K562 (cell line): ENCODE results near the gene IP6K2. TPM values are rescaled to one million over a fixed set of nuclear protein-coding genes. Genes with fewer than 3 reads are reported as not detected.

Source experiments
- ATAC-seq: fragments of 200-7000 bp; cut with Tn5 transposase; 3 replicates; pipeline ENCODE4 v1.9.1; 2020; ENCODE audit warnings: moderate library complexity
- BruUV-seq: library from RNA; stranded (reverse); fragments of 400-500 nt; replicated peaks from 2 replicates; lab custom pipeline; 2021; lab: Mats Ljungman, UMichigan
- CTCF ChIA-PET: fragments of 300-600 bp; formaldehyde crosslinking; extraction: SDS; loops from one replicate; lab custom pipeline; 2021; ENCODE audit warnings: low intra/inter-chr PET ratio; lab: Yijun Ruan, JAX
- POLR2A ChIA-PET: fragments of 300-600, 350-650 bp; sonication (Branson Sonifier 250); formaldehyde crosslinking; extraction: SDS; loops from one replicate; lab custom pipeline; 2021; ENCODE audit warnings: antibody characterized with exemption, inconsistent platforms; lab: Yijun Ruan, JAX
- DNase-seq, 4 experiments: peaks; one replicate each; pipeline versions ENCODE4 v3.0.0 to v3.0.0-alpha.2; 2011 to 2018; ENCODE audit warnings: low spot score in 3 of 4, mixed read lengths in 3 of 4; ENCODE audit errors: extremely low read depth in 1 of 4
- FAIRE-seq: peaks from 2 replicates; lab custom pipeline; 2011; peaks lifted over from hg19 to GRCh38; lab: Jason Lieb, UNC
- H2AFZ ChIP-seq: 2 replicates; pipeline ENCODE4 v1.6.0; 2011; ENCODE audit warnings: low read depth, low read length, control low read depth, inconsistent platforms
- H3K27ac ChIP-seq: fragments of 200-600 bp; 3 replicates; pipeline ENCODE4 v1.8.0; 2011; ENCODE audit warnings: low read depth, mild to moderate bottlenecking, control low read depth, inconsistent platforms, low read length, moderate library complexity, mixed read lengths; ENCODE audit errors: extremely low read depth
- H3K27me3 ChIP-seq, 2 experiments: fragments of 300-600 bp in 1 of 2; 2 replicates in 1 of 2; 3 replicates in 1 of 2; pipeline versions ENCODE4 v1.6.0 to v1.8.0; 2011; ENCODE audit warnings: inconsistent platforms in 2 of 2, low read length in 2 of 2, mild to moderate bottlenecking in 1 of 2, mixed read lengths in 1 of 2, moderate library complexity in 1 of 2; ENCODE audit not compliant: control insufficient read depth in 2 of 2, insufficient read depth in 2 of 2
- H3K36me3 ChIP-seq: fragments of 300-600 bp; 3 replicates; pipeline ENCODE4 v1.8.0; 2011; ENCODE audit warnings: mild to moderate bottlenecking, low read length, inconsistent platforms; ENCODE audit not compliant: control insufficient read depth, insufficient read depth
- H3K4me1 ChIP-seq, 2 experiments: fragments of 200-600 bp in 1 of 2; replicated peaks in 1 of 2; 2 replicates in 1 of 2; 3 replicates in 1 of 2; pipeline versions ENCODE4 v1.5.1 to v1.8.0; 2011; ENCODE audit warnings: inconsistent platforms in 2 of 2, low read length in 2 of 2, mild to moderate bottlenecking in 1 of 2, mixed read lengths in 1 of 2, moderate library complexity in 1 of 2; ENCODE audit not compliant: control insufficient read depth in 2 of 2, insufficient read depth in 2 of 2
- H3K4me2 ChIP-seq: 2 replicates; pipeline ENCODE4 v1.6.1; 2011; ENCODE audit warnings: low read length, control low read depth, inconsistent platforms, mixed read lengths; ENCODE audit not compliant: insufficient read depth
- H3K4me3 ChIP-seq: fragments of 200-600 bp; sonication (generic), shearing (Covaris generic); 2 replicates; pipeline ENCODE4 v1.5.1; 2016; ENCODE audit warnings: control low read depth, inconsistent platforms
- H3K79me2 ChIP-seq: fragments of 200-600 bp; 3 replicates; pipeline ENCODE4 v1.8.0; 2011; ENCODE audit warnings: low read length, inconsistent platforms; ENCODE audit not compliant: control insufficient read depth, insufficient read depth
- H3K9ac ChIP-seq, 2 experiments: 2 replicates each; pipeline versions ENCODE4 v1.6.0 to v1.6.1; 2011; ENCODE audit warnings: low read depth in 2 of 2, low read length in 2 of 2, control low read depth in 1 of 2, inconsistent platforms in 1 of 2, mild to moderate bottlenecking in 1 of 2, mixed read lengths in 1 of 2; ENCODE audit not compliant: insufficient read depth in 1 of 2
- H3K9me1 ChIP-seq: one replicate; pipeline ENCODE4 v1.6.0; 2011; ENCODE audit warnings: inconsistent platforms, mild to moderate bottlenecking, low read length, moderate library complexity; ENCODE audit not compliant: control insufficient read depth, insufficient read depth
- H3K9me3 ChIP-seq: replicated peaks from 2 replicates; pipeline ENCODE4 v1.5.1; 2011; ENCODE audit warnings: low read depth, low read length, inconsistent platforms; ENCODE audit not compliant: control insufficient read depth, insufficient read depth
- H4K20me1 ChIP-seq: replicated peaks from 2 replicates; pipeline ENCODE4 v1.6.1; 2011; ENCODE audit warnings: low read length, inconsistent platforms, mixed read lengths; ENCODE audit not compliant: control insufficient read depth, insufficient read depth
- ATF2 ChIP-seq: sonication (generic); formaldehyde crosslinking; IDR thresholded peaks from 2 replicates; pipeline ENCODE4 v1.8.1; 2022; ENCODE audit warnings: missing genetic modification reagents
- CBFB ChIP-seq: sonication (generic); formaldehyde crosslinking; IDR thresholded peaks from 2 replicates; pipeline ENCODE4 v1.4.0; 2020; ENCODE audit warnings: mild to moderate bottlenecking, missing genetic modification reagents
- EGR1 ChIP-seq: fragments of 450-650 bp; conservative IDR thresholded peaks from 2 replicates; pipeline ENCODE4 v1.6.1; 2017; ENCODE audit warnings: mild to moderate bottlenecking
- FOXJ3 ChIP-seq: sonication (generic); formaldehyde crosslinking; IDR thresholded peaks from 2 replicates; pipeline ENCODE4 v1.4.0; 2020; ENCODE audit warnings: mild to moderate bottlenecking, missing genetic modification reagents
- KAT8 ChIP-seq: fragments of 450-650 bp; IDR thresholded peaks from 2 replicates; pipeline ENCODE4 v1.6.1; 2016; ENCODE audit warnings: low read depth, mild to moderate bottlenecking
- KDM4B ChIP-seq, 2 experiments: fragments of 450-650 bp in 1 of 2; sonication (generic) in 1 of 2; IDR thresholded peaks; 2 replicates each; pipeline ENCODE4 v1.6.1; 2016 to 2017; ENCODE audit warnings: borderline replicate concordance in 2 of 2, antibody characterized with exemption in 1 of 2, low read depth in 1 of 2, mild to moderate bottlenecking in 1 of 2
- MED1 ChIP-seq: sonication (generic); formaldehyde crosslinking; IDR thresholded peaks from 2 replicates; pipeline ENCODE4 v1.8.1; 2023; ENCODE audit warnings: missing genetic modification reagents, borderline replicate concordance
- NFE2 ChIP-seq: IDR thresholded peaks from 2 replicates; pipeline ENCODE4 v1.6.1; 2014; ENCODE audit warnings: antibody characterized with exemption, low read depth
- SAP30 ChIP-seq: fragments of 200-600 bp; sonication (generic); IDR thresholded peaks from 2 replicates; pipeline ENCODE4 v1.6.1; 2012; ENCODE audit warnings: borderline replicate concordance, low read depth, mild to moderate bottlenecking, moderate library complexity, low read length, control low read depth, inconsistent platforms; ENCODE audit not compliant: insufficient read depth, poor library complexity, severe bottlenecking
- SIN3A ChIP-seq, 2 experiments: fragments of 150-350 bp in 1 of 2; IDR thresholded peaks; 2 replicates each; pipeline ENCODE4 v1.6.1; 2011 to 2016; ENCODE audit warnings: borderline replicate concordance in 2 of 2, low read depth in 2 of 2, low read length in 2 of 2, mild to moderate bottlenecking in 2 of 2, moderate library complexity in 2 of 2; ENCODE audit not compliant: control insufficient read depth in 1 of 2
- SMARCE1 ChIP-seq: fragments of 450-650 bp; IDR thresholded peaks from 2 replicates; pipeline ENCODE4 v1.7.1; 2016; ENCODE audit warnings: mild to moderate bottlenecking
- THAP7 ChIP-seq: fragments of 250-450 bp; sonication (Bioruptor Pico); IDR thresholded peaks from 2 replicates; pipeline ENCODE4 v1.5.0; 2021
- TSHZ1 ChIP-seq: fragments of 250-450 bp; sonication (Bioruptor Pico); IDR thresholded peaks from 2 replicates; pipeline ENCODE4 v1.4.0; 2020; ENCODE audit warnings: mild to moderate bottlenecking, moderate library complexity
- ZNF253 ChIP-seq: fragments of 250-450 bp; sonication (Bioruptor Pico); conservative IDR thresholded peaks from 2 replicates; pipeline ENCODE4 v1.6.1; 2021; ENCODE audit warnings: mild to moderate bottlenecking
- ZSCAN29 ChIP-seq: fragments of 450-650 bp; IDR thresholded peaks from 2 replicates; pipeline ENCODE4 v1.6.1; 2017
- WGBS: fragments of 100-300 bp; shearing (Covaris generic); methylation state at CpG from one replicate; pipeline ENCODE4 v1.1.6; 2016; ENCODE audit warnings: low coverage, mixed read lengths; ENCODE audit not compliant: insufficient coverage; ENCODE audit errors: missing lambda C conversion rate; 5-methylcytosine and 5-hydroxymethylcytosine counted together
- in situ Hi-C: fragments of 300-500 bp; cut with MboI; formaldehyde crosslinking; loops from 4 replicates; pipeline ENCODE4 v1.15.0; 2018; ENCODE audit warnings: inconsistent platforms, mixed read lengths
- intact Hi-C: fragments of 100-400 bp; cut with micrococcal nuclease; formaldehyde crosslinking; loops from 2 replicates; pipeline ENCODE4 v1.14.2; 2022
- polyA plus RNA-seq, 8 experiments: library from polyadenylated mRNA; depleted of rRNA in 4 of 8; stranded (reverse) in 5 of 8; unstranded in 3 of 8; fragments of >200 nt; fragmentation: Nextera tagmentation in 2 of 8; fragmentation: Illumina TruSeq in 1 of 8; extraction: Ambion mirVana in 2 of 8; extraction: Trizol in 1 of 8; gene quantifications; 2 replicates each; pipeline versions ENCODE4 v1.2.1 to v1.2.3, GENCODE V29; 2011 to 2014; ENCODE audit warnings: inconsistent platforms in 1 of 8, missing spikeins in 1 of 8
- total RNA-seq, 7 experiments: library from RNA; depleted of rRNA in 6 of 7; stranded (reverse); fragments of >200 nt in 6 of 7; fragmentation: Illumina TruSeq in 2 of 7; extraction: Trizol in 2 of 7; gene quantifications; 2 replicates each; pipeline versions ENCODE4 v1.2.1 to v1.2.3, GENCODE V29; 2011 to 2021; ENCODE audit warnings: low replicate concordance in 1 of 7

Gene IP6K2
- total and polyA plus RNA-seq, 9 of the 15 experiments (the other 6 are each of a cell fraction or from before 2014, with no cell fraction given): 19.6 to 78.1 (median 48.0) TPM

GRCh38 chr3:48716508-48716981 is 476 bp downstream of the IP6K2 start:
- no peak for FAIRE-seq
- H3K79me2 ChIP-seq: peaks cover 53% of the 10 kb centered on the region
- TF ChIP-seq NFE2 (no peak), ZNF253 (CRISPR knock-in tag) (no peak), SAP30 (no peak), TSHZ1 (CRISPR knock-in tag) (no peak), CBFB (no peak), THAP7 (CRISPR knock-in tag) (no peak), MED1 (CRISPR knock-in tag) (no peak), SMARCE1 (no peak), ATF2 (no peak), KAT8 (peak; percentile 51; the same call in 1 of the 2 replicates), FOXJ3 (CRISPR knock-in tag) (no peak), KDM4B (IDR thresholded peaks at IDR 0.05; ENCODE audit: borderline replicate concordance in 2 of 2, low read depth in 1 of 2) (no peak), SIN3A (IDR thresholded peaks at IDR 0.05; ENCODE audit: borderline replicate concordance in 2 of 2, control insufficient read depth in 1 of 2, low read depth in 2 of 2, low read length in 2 of 2) (peak in 1 of 2 experiments; percentile 44; a peak in 1 of 4 replicates), ZSCAN29 (no peak), EGR1 (no peak)

More at GRCh38 chr3:48716508-48716981, 476 bp downstream of the IP6K2 start:
- 0% methylated on average over 10 of the region's 16 CpGs for WGBS
- POLR2A ChIA-PET: interaction anchor here (0.5 to 2.3 kb wide), 7 partner anchors 9 to 546 kb away, joined by 3 to 13 read pairs (median 3); partner anchors contain the start of gene ARIH2
- H3K4me2 ChIP-seq: peak overlapping the region; percentile 91
- no peaks in the 10 kb centered on the region for H4K20me1 ChIP-seq
- intact Hi-C loops: no loop called here
- H3K9ac ChIP-seq: peak overlapping the region; percentile 97 to 98
- H3K9me1 ChIP-seq: no peaks in the 10 kb centered on the region
- peak overlapping the region; percentile 98 for H3K27ac ChIP-seq
- peak; percentile 39 for ATAC-seq
- in situ Hi-C loops: no loop called here
- CTCF ChIA-PET: no interaction called here
- BruUV-seq: no TSS peak
- peak overlapping the region; percentile 72; the same call in 1 of the 2 replicates for H2AFZ ChIP-seq
- H3K4me1 ChIP-seq: peaks cover 3 to 9% of the 10 kb centered on the region in 2 experiments; a peak in 4 of 5 replicates
- no peaks in the 10 kb centered on the region for H3K9me3 ChIP-seq
- no peaks in the 10 kb centered on the region for H3K27me3 ChIP-seq
- peaks cover 31% of the 10 kb centered on the region for H3K36me3 ChIP-seq
- H3K4me3 ChIP-seq: peak overlapping the region; percentile 98
- DNase-seq: peak; percentile 14 to 29 (median 26)
